Dedifferentiated amniotic fluid mesenchymal stem cell (primary cell): ENCODE measurements around the gene JARID2.
"Not testable (repeated sequence)": the region's sequence is repeated elsewhere in the genome, so short reads cannot be mapped to it uniquely, and the experiment has no call there.

Source experiments
- DNase-seq: peaks from one replicate; pipeline ENCODE4 v3.0.0-alpha.2; 2016; ENCODE audit errors: extremely low spot score

Gene JARID2

DNA sequence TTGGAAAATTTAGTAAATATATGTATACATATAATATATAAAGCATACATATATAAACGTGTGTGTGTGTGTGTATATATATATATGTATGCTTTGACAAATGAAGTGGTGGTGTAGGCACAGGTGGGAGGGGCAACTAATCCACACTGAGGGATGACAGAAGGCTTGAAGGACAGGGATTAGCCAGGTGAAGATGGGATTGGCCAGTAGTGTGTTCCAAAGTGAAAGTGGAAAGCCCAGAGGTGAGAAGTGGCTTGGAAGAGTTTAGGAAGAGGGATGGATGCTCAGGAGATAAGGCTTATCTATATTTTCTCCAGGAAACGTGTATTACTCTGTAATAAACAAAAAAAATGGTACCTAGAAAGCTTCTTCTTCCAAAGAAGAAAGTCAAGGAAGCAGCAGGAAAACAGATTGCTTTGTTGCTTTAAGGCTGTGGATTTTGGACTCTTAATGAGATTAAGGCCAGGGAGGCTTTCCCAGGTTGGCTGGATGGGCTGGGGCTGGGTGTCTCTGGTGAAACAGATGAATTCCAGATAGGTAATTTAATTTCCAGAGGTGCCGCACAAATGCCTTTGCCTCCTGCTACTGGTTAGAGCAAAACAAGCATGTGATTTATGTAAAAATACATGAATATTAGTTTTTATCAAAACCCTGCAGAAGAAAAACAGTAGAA, 63.9 kb downstream of the JARID2 start:
- DNase-seq = no peak

GRCh38 chr6:15310680-15311079, 64.8 kb downstream of the JARID2 start:
- no peak for DNase-seq

- DNase-seq = no peak
Measured at GRCh38 chr6:15312500-15312899, 66.6 kb downstream of the JARID2 start.

GRCh38 chr6:15313367-15313766, 67.5 kb downstream of the JARID2 start:
- no peak for DNase-seq

GRCh38 chr6:15316754-15317153, 70.9 kb downstream of the JARID2 start:
- no peak for DNase-seq

DNA sequence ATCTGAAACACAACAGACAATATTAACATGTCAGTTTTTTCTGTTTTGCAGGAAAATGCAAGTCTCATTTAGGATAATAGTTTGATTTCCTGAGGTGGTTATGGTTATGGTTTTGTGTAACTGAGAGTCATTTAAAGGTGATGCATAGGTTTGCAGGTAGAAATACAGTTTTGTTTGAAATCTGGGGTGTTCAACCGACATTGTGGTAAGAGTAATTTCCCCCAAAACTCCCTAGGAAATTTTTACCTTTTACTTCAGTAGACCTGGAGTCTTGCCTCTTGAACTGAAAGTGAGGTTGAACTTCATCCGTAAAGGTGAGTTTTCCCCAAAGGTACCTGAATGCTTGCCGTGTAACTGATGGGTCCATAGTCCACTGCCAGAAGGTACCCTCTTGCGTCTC, 71.4 kb downstream of the JARID2 start:
- DNase-seq = no peak

DNA sequence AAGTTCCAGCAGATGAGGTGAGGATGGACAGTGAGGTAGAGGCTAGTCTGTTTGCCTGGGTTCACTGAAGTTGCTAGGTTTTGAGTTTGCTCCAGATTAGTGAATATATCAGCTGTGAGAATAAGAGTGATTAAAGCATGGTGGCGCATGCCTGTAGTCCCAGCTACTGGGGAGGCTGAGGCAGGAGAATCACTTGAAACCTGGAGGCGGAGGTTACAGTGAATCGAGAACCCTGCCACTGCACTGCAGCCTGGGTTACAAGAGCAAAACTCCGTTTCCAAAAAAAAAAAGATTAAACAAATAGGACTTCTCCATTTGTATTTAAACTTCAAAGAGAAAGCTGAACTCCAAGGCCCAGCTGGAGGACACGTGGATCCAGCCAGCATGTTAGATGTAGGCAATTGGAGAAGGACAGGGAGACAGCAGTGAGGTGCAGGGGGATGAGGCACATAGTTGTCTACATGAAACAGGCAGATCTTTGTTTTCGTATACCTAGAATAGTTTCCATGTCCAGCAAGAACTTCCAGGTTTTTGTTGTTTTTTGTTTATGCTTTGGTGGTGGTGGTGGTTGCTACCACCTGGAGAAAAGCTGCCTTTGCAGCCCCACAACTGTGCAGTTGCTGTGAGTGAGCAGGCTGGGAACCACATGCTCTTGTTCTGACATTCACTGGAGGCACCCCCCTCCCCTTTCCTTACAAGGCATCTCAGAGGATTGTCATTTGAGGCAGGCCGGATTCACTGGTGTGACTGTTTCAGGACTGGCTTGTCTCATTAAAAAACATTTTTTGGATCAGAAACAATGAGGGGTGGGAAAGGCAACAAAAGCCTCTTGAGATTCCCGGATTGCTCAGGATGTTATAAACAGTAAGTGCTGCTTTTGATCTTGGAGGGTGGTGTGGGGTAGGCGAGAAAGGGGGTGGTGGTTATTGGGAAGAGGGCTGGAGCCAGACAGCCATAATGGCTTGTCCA, 72.3 kb downstream of the JARID2 start:
- DNase-seq = no peak

- no peak for DNase-seq
Measured at GRCh38 chr6:15319677-15320076, 73.8 kb downstream of the JARID2 start.

GRCh38 chr6:15320693-15321092, 74.8 kb downstream of the JARID2 start:
- DNase-seq = no peak

DNA sequence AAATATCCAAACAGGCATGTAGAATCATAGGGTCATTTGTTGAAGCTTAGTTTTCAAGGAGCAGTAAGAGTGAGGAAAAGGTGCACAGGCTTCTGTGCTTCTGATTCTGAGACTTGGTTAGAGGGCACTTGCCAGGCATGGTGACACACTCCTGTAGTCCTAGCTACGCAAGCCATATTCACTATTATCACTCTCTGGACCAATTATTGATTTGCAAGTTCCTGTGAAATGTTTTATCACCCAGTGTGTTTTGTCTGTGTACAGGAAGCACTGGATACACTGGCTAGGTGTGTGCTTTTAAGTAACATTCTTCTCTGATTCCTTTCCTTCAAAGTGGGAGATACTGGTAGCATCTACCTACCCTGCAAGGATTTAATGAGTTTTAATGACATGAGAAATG, 76.3 kb downstream of the JARID2 start:
- no peak for DNase-seq

DNA sequence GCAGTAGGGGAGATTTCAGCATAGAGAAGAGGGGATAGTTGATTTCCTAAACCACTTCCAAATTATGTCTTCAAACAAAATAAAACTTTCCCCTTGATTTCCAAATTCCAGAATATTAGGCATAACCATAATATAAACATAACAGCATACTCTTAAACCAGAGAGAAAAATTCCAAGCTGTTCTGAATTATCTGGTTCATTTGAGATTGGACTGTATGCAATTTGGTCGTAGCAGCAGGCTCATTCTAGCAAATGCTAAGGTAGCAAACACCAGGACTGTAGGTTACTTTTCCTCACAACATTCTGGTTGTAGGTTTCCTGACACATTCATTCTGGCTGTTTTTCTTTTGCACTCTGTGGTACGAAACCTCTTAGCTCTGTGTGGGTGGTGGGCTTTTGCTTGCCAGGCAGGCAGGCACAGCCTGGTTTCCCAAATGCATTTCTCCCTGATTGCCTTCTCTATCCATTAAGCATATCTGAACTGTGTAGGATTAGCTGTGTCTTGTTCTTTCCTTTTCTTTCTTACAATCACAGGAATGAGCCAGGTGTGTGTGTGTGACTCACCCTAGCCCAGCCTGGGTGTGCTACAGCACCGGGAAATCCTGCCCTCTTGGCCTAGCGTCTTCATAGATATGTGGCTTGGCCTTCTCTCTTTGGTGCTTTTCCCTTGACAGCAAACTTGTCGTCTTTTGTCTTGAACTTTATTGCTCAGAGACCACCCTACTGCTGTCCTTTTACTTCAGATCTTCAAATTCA, 77.1 kb downstream of the JARID2 start:
- peak; percentile 70 for DNase-seq

DNA sequence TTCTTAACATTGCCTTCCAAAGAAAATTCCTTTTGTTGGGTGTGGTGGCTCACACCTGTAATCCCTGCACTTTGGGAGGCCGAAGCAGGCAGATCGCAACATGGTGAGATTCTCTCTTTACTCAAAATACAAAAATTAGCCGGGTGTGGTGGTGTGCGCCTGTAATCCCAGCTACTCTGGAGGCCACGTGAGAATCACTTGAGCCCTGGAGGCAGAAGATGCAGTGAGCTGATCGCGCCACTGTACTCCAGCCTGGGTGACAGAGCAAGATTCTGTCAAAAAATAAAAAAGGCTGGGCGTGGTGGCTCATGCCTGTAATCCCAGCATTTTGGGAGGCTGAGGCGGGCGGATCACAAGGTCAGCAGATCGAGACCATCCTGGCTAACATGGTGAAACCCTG, 77.7 kb downstream of the JARID2 start:
- DNase-seq = not testable (repeated sequence)

GRCh38 chr6:15324427-15324985, 78.6 kb downstream of the JARID2 start:
- DNase-seq = no peak

- DNase-seq = no peak
Measured at GRCh38 chr6:15325540-15325955, 79.7 kb downstream of the JARID2 start.

DNA sequence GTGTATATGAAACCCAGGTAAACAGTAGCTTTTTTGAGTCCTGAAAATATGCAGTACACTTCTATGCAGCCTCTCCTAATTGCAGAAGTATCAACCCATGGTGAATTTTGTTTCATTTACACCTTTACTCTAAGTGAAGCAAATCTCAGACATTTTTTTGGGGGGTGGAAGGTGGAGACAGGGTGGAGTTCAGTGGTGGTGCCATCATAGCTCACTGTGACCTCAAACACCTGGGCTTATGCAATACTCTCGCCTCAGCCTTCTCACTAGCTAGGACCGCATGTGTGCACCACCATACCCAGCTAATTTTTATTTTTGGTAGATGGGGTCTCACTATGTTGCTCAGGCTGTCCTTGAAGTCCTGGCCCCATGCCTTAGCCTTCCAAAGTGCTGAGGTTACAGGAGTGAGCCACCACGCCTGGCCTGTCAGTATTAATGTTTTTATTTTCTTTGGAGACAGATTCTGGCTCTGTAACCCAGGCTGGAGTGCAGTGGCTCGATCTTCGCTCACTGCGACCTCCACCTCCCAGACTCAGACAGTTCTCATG, 80.3 kb downstream of the JARID2 start:
- DNase-seq = no peak

DNA sequence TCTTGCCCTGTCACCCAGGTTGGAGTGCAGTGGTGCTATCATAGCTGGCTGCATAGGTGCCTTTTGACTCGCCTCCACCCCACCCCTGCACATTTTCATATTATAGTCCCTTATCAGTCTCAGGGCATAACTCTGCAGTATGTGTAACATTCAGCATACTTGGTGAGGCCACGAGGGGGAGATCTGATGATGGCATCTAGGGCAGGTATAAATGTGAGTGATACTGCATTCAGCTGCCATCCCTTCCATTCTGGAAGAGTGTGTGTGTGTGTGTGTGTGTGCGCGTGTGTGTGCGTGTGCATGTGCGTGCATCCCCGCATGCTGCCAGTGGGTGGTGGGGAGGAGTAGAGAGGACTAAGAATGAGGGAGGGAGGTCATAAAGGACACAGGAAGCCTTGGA, 81.4 kb downstream of the JARID2 start:
- DNase-seq = no peak

DNA sequence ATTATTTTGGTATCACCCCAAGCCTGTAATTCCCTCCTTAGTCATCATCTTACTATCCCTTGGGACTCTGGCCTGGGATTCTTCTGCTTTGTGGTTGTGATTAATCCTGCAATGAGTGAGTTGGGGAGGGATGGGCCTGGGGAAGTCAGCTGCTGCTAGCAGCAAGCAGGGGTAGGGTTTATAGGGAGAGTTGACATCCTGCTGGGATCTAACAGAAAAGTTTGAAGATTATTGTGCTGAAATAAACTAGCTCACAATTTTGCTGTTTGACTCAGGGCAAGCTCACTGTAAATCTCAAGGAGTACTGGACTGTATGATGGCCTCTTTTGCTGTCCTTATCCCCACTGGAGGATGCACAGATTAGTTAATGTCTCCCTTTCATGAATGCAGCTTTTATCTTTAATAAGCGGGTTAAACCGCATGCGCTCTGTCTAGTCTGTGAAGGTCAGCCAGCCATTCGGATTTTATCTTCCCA, 83.4 kb downstream of the JARID2 start:
- DNase-seq = peak; percentile 56

- DNase-seq = no peak
Measured at GRCh38 chr6:15330174-15330944, 84.5 kb downstream of the JARID2 start.

DNA sequence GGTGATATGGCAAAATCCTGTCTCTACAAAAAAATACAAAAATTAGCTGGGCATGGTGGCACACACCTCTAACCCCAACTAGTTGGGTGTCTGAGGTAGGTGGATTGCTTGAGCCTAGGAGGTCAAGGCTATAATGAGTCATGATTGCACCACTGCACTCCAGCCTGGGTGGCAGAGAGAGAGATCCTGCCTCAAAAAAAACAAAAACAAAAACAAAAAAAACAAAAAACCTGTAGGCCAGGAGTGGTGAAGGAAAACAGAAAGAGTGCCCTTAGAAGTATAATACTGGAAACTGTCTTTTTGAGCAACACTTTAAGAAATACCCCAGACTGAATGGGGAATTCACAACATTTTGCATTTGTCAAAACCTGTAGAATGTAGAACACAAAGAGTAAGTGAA, 85.3 kb downstream of the JARID2 start:
- no peak for DNase-seq

DNA sequence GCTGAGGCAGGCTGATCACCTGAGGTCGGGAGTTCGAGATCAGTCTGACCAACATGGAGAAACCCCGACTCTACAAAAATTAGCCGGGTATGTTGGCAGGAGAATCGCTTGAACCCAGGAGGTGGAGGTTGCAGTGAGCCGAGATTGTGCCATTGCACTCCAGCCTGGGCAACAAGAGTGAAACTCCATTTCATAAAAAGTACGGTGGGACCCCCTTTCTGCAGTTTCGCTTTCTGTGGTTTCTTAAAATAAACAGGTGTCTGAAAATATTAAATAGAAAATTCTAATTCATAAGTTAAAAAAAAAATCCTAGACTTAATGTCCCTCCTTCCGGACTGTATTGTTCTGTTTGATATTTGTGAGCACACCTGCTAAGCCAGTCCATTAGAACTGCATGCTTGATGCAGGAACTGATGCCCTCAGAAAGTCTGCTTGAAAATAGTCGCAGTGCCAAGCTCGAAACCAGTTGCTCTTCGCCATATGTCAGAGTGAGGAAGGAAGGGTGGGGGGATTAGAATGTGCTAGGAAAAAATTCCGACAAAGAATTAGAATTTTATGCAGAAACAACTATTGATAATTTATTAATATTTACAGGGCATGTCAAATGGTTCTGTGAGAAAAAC, 85.9 kb downstream of the JARID2 start:
- DNase-seq = no peak
